ENCODE measurements around the gene GET4. TPM values are rescaled to one million over a fixed set of nuclear protein-coding genes. Genes with fewer than 3 reads are reported as not detected.
"Not testable (repeated sequence)": the region's sequence is repeated elsewhere in the genome, so short reads cannot be mapped to it uniquely, and the experiment has no call there.

GET4 gene
- total RNA-seq, 1 donor from 2014 or later, result 58.2 TPM

GRCh38 chr7:845731-846130 lies 30.6 kb upstream of the GET4 start:
- H3K4me3 Mint-ChIP-seq (ENCODE audit: low read depth), result no peak overlapping the region
- H3K27me3 Mint-ChIP-seq, result no peaks in the 10 kb centered on the region
- no peak for TF ChIP-seq CTCF (IDR thresholded peaks at IDR 0.05; ENCODE audit: unreplicated experiment)
- no peak overlapping the region for H3K27ac Mint-ChIP-seq
- no peak for DNase-seq (ENCODE audit: low spot score, unreplicated experiment)
- H3K36me3 Mint-ChIP-seq (ENCODE audit: insufficient read depth), result peaks cover 38% of the 10 kb centered on the region
- H3K9me3 Mint-ChIP-seq (ENCODE audit: low read depth), result peaks cover 3% of the 10 kb centered on the region
- no peaks in the 10 kb centered on the region for H3K4me1 Mint-ChIP-seq (ENCODE audit: low read depth)

- peaks cover 37% of the 10 kb centered on the region for H3K36me3 Mint-ChIP-seq (ENCODE audit: insufficient read depth)
- H3K9me3 Mint-ChIP-seq (ENCODE audit: low read depth); H3K27ac Mint-ChIP-seq; H3K27me3 Mint-ChIP-seq; H3K4me3 Mint-ChIP-seq (ENCODE audit: low read depth); DNase-seq (ENCODE audit: low spot score, unreplicated experiment); H3K4me1 Mint-ChIP-seq (ENCODE audit: low read depth): not testable (repeated sequence)
Measured at GRCh38 chr7:846958-847650, 29.2 kb upstream of the GET4 start.

GRCh38 chr7:847728-848127 lies 28.6 kb upstream of the GET4 start:
- not testable (repeated sequence) for H3K4me1 Mint-ChIP-seq (ENCODE audit: low read depth); H3K27ac Mint-ChIP-seq; H3K9me3 Mint-ChIP-seq (ENCODE audit: low read depth); H3K4me3 Mint-ChIP-seq (ENCODE audit: low read depth); H3K27me3 Mint-ChIP-seq; DNase-seq (ENCODE audit: low spot score, unreplicated experiment)
- peaks cover 36% of the 10 kb centered on the region for H3K36me3 Mint-ChIP-seq (ENCODE audit: insufficient read depth)

- Mint-ChIP-seq H3K4me3 (ENCODE audit: low read depth) (no peak overlapping the region), H3K4me1 (ENCODE audit: low read depth) (no peaks in the 10 kb centered on the region), H3K9me3 (ENCODE audit: low read depth) (peaks cover 3% of the 10 kb centered on the region), H3K27me3 (no peaks in the 10 kb centered on the region), H3K27ac (peak overlapping the region; percentile 37), H3K36me3 (ENCODE audit: insufficient read depth) (peaks cover 32% of the 10 kb centered on the region)
- no peak for DNase-seq (ENCODE audit: low spot score, unreplicated experiment)
- no peak for TF ChIP-seq CTCF (IDR thresholded peaks at IDR 0.05; ENCODE audit: unreplicated experiment)
Measured at GRCh38 chr7:849145-849544, 27.2 kb upstream of the GET4 start.

- no peak for DNase-seq (ENCODE audit: low spot score, unreplicated experiment)
- Mint-ChIP-seq H3K27me3 (no peaks in the 10 kb centered on the region), H3K36me3 (ENCODE audit: insufficient read depth) (peaks cover 34% of the 10 kb centered on the region), H3K4me1 (ENCODE audit: low read depth) (no peaks in the 10 kb centered on the region), H3K27ac (no peak overlapping the region), H3K9me3 (ENCODE audit: low read depth) (peaks cover 3% of the 10 kb centered on the region), H3K4me3 (ENCODE audit: low read depth) (no peak overlapping the region)
- no peak for TF ChIP-seq CTCF (IDR thresholded peaks at IDR 0.05; ENCODE audit: unreplicated experiment)
Measured at GRCh38 chr7:849781-850180, 26.6 kb upstream of the GET4 start.

GRCh38 chr7:851204-851603 lies 25.1 kb upstream of the GET4 start:
- no peaks in the 10 kb centered on the region for H3K27me3 Mint-ChIP-seq
- H3K9me3 Mint-ChIP-seq (ENCODE audit: low read depth), result peaks cover 3% of the 10 kb centered on the region
- H3K27ac Mint-ChIP-seq, result no peak overlapping the region
- TF ChIP-seq CTCF (IDR thresholded peaks at IDR 0.05; ENCODE audit: unreplicated experiment), result no peak
- no peaks in the 10 kb centered on the region for H3K4me1 Mint-ChIP-seq (ENCODE audit: low read depth)
- no peak for DNase-seq (ENCODE audit: low spot score, unreplicated experiment)
- H3K4me3 Mint-ChIP-seq (ENCODE audit: low read depth), result no peak overlapping the region
- peaks cover 26% of the 10 kb centered on the region for H3K36me3 Mint-ChIP-seq (ENCODE audit: insufficient read depth)
